Natural killer cell (primary cell): ENCODE data around the gene AMN1. TPM values are rescaled to one million over a fixed set of nuclear protein-coding genes. Genes with fewer than 3 reads are reported as not detected.

Experiments used
- ATAC-seq, 3 donors: fragments of 150-1000 bp in 2 of 3; fragments of 200-7000 bp in 1 of 3; cut with Tn5 transposase; 1 replicate in 1 of 3; 2 replicates in 2 of 3; pipeline ENCODE4 v1.10.0; 2021; ENCODE audit warnings: mild to moderate bottlenecking in 2 of 3, moderate library complexity in 2 of 3
- DNase-seq, 2 donors: peaks; one replicate each; pipeline versions ENCODE4 v3.0.0 to v3.0.0-alpha.2; 2013 to 2021; ENCODE audit warnings: mixed read lengths in 1 of 2
- H3K27ac ChIP-seq: one replicate; pipeline ENCODE4 v1.5.1; 2013; ENCODE audit warnings: mild to moderate bottlenecking, low read length
- H3K27me3 ChIP-seq: one replicate; pipeline ENCODE4 v1.6.1; 2013; ENCODE audit warnings: low read length; ENCODE audit not compliant: control insufficient read depth, insufficient read depth
- H3K36me3 ChIP-seq: one replicate; pipeline ENCODE4 v1.6.1; 2013; ENCODE audit warnings: low read length; ENCODE audit not compliant: control insufficient read depth, insufficient read depth
- H3K4me1 ChIP-seq: one replicate; pipeline ENCODE4 v1.6.1; 2013; ENCODE audit warnings: low read length; ENCODE audit not compliant: control insufficient read depth, insufficient read depth
- H3K4me3 ChIP-seq: one replicate; pipeline ENCODE4 v1.5.1; 2013; ENCODE audit warnings: low read length
- H3K9me3 ChIP-seq: one replicate; pipeline ENCODE4 v1.6.1; 2013; ENCODE audit warnings: low read length; ENCODE audit not compliant: control insufficient read depth, insufficient read depth
- H3K27ac Mint-ChIP-seq, 2 donors: one replicate each; pipeline ENCODE4 v1.8.0; 2022; ENCODE audit warnings: mild to moderate bottlenecking in 2 of 2, mixed read lengths in 2 of 2, moderate library complexity in 1 of 2
- H3K27me3 Mint-ChIP-seq, 2 donors: one replicate each; pipeline ENCODE4 v1.8.0; 2022; ENCODE audit warnings: low read depth in 2 of 2, mixed read lengths in 2 of 2
- H3K36me3 Mint-ChIP-seq: one replicate; pipeline ENCODE4 v1.8.0; 2022; ENCODE audit warnings: mixed read lengths
- H3K4me1 Mint-ChIP-seq, 2 donors: one replicate each; pipeline ENCODE4 v1.8.0; 2022; ENCODE audit warnings: mixed read lengths in 2 of 2
- H3K4me3 Mint-ChIP-seq: one replicate; pipeline ENCODE4 v1.8.0; 2022; ENCODE audit warnings: mild to moderate bottlenecking, moderate library complexity, mixed read lengths
- H3K9me3 Mint-ChIP-seq, 2 donors: one replicate each; pipeline ENCODE4 v1.8.0; 2022; ENCODE audit warnings: mixed read lengths in 2 of 2
- CTCF ChIP-seq: fragments of 200-600 bp; IDR thresholded peaks from one replicate; pipeline ENCODE4 v1.8.0; 2022; ENCODE audit warnings: antibody characterized with exemption
- WGBS: methylation state at CpG from one replicate; pipeline ENCODE4 v1.1.7; 2013; ENCODE audit warnings: missing lambda C conversion rate; ENCODE audit not compliant: insufficient coverage; 5-methylcytosine and 5-hydroxymethylcytosine counted together
- intact Hi-C: fragments of 100-400 bp; cut with micrococcal nuclease; formaldehyde crosslinking; loops from one replicate; pipeline ENCODE4 v1.14.2; 2022
- total RNA-seq, 4 donors: library from RNA; stranded (reverse); fragments of 120-200 nt in 1 of 4; gene quantifications; one replicate each; pipeline versions ENCODE4 v1.2.3 to v1.2.4, GENCODE V29; 2013 to 2022

AMN1 gene
- total RNA-seq, 3 donors from 2014 or later (not counting 1 experiment from before 2014, with no cell fraction given) = 4.6 to 6.9 (median 6.3) TPM

DNA sequence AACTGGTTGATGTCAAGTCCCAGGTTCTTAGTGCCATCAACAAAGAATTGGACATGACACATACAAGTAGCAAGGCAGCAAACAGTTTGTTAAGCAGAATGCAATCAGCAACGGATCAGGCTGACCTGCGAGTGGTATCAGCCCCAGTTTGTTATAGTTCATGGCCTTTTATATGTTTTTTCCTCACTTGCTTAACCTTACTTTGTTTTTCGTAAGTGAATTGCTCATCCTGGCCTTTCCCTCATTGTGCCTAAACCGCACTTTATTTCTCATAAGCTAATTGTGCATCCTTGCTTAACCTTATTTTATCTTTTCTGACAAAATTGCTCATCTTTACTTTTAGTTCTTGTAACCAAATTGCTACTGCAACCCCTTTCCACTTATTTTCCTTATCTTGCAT is 65.2 kb downstream of the AMN1 start:
- ATAC-seq (no peak), DNase-seq (no peak)
- H3K9me3 Mint-ChIP-seq = peaks cover 0 to under 1% of the 10 kb centered on the region in 2 donors
- Histone ChIP-seq H3K4me1 (peaks cover 8% of the 10 kb centered on the region), H3K4me3 (no peak overlapping the region), H3K27ac (no peak overlapping the region), H3K36me3 (no peaks in the 10 kb centered on the region), H3K9me3 (peaks cover 5% of the 10 kb centered on the region), H3K27me3 (no peaks in the 10 kb centered on the region)
- H3K4me1 Mint-ChIP-seq = peaks cover 2 to 3% of the 10 kb centered on the region in 2 donors
- TF ChIP-seq CTCF = no peak
- no peak overlapping the region for H3K4me3 Mint-ChIP-seq
- H3K27ac Mint-ChIP-seq = no peak overlapping the region
- intact Hi-C loops = no loop called here
- 82% methylated on average over 4 of the region's 4 CpGs for WGBS
- H3K36me3 Mint-ChIP-seq = peaks cover 1% of the 10 kb centered on the region
- H3K27me3 Mint-ChIP-seq = no peaks in the 10 kb centered on the region

DNA sequence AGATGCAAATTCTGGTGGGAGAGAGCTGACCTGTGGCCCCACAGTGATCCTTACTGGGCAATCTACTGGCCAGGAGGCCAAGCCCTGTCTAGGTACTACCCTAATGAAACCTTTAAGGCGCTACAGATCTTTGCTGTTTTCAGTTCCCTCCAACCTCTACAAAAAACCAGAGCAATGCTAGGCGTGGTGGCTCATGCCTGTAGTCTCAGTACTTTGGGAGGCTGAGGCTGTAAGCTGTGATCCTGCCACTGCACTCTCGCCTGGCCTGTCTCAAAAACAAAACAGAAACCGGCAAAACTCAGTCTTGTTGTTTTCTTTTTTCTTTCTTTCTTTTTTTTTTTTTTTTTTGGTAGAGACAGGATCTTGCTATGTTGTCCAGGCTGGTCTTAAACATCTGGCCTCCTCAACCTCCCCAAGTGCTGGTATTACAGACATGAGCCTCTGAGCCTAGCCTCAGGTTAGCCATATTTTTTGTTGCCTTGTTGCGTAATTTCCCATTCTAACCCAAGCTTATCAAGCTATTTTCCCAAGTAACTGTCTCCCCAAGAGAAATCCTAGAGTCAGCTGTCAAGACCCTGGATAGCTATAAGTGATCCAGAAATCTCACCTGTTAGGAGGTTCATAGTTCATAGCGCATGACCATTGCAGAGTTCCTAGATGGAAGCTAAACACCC is 66.5 kb downstream of the AMN1 start:
- no peaks in the 10 kb centered on the region for H3K36me3 ChIP-seq
- H3K9me3 ChIP-seq = peaks cover 5% of the 10 kb centered on the region
- Mint-ChIP-seq H3K9me3 (no peaks in the 10 kb centered on the region), H3K4me1 (peaks cover 6 to 12% of the 10 kb centered on the region in 2 donors), H3K36me3 (no peaks in the 10 kb centered on the region), H3K4me3 (peak overlapping the region; percentile 21), H3K27me3 (no peaks in the 10 kb centered on the region), H3K27ac (no peak overlapping the region)
- 90% methylated on average over 5 of the region's 6 CpGs for WGBS
- H3K27me3 ChIP-seq = no peaks in the 10 kb centered on the region
- TF ChIP-seq CTCF = no peak
- H3K4me3 ChIP-seq = no peak overlapping the region
- peaks cover 12% of the 10 kb centered on the region for H3K4me1 ChIP-seq
- peak overlapping the region; percentile 6 for H3K27ac ChIP-seq
- ATAC-seq (no peak), DNase-seq (no peak)
- intact Hi-C loops = no loop called here

DNA sequence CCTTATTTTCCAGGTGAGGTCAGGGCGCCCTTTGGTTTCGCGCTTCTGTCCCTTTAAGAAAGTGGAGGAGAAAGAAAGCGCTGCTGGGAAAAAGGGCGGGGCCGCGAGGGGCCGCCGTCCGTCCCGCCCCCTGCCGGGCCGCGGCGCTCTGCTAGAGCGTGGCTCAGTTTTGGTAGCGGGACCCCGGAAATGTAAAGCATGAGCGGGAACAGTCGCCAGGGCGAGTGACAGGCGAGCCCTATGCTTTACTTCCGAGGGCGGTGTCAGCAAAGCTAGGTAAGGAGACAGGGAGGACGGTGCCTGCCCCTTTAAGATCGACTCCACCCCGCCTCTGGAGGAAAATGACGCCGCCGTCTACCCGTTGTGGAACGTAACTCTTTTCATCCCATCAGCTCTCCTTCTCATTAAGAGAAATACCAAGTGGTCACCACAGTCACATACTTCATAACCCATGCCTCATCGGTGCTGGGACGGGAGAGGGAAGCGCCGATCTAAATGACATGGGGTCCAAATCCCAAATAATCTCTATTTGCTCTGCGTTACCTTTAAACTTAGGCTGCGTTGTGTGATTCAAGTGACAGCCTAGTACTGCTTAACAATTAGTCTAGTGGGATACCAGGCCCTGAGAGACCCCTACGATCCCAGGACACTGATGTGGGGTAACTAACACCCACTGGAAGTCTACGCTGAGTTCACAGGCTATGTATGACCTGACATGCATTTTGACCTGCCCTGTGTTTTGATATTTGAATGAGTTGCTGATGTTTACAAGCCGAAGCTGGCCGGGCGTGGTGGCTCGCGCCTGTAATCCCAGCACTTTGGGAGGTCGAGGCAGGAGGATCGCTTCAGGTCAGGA is 69.5 kb downstream of the AMN1 start, which contains the start of gene ETFBKMT:
ETFBKMT (plus strand) TSS at position 602 of the 856 bp plus-strand sequence. CDS start 2,266 bp downstream, outside the sequence.
- H3K36me3 ChIP-seq = no peaks in the 10 kb centered on the region
- DNase-seq (peak; percentile 80 to 96), ATAC-seq (peak; percentile 91 to 96 (median 94))
- WGBS = 6% methylated on average over 47 of the region's 47 CpGs
- no peaks in the 10 kb centered on the region for H3K9me3 Mint-ChIP-seq
- H3K4me3 Mint-ChIP-seq = peak within 1 kb of the TSS; percentile 93
- no peaks in the 10 kb centered on the region for H3K36me3 Mint-ChIP-seq
- peaks cover 12% of the 10 kb centered on the region for H3K4me1 ChIP-seq
- no peaks in the 10 kb centered on the region for H3K9me3 ChIP-seq
- peak; percentile 19 for TF ChIP-seq CTCF
- intact Hi-C loops = loop anchor here (2.0 to 5.0 kb wide), 3 partner anchors 69 to 403 kb away; partner anchors contain the start of gene AMN1
- no peaks in the 10 kb centered on the region for H3K27me3 Mint-ChIP-seq
- peak within 1 kb of the TSS; percentile 91 to 93 for H3K27ac Mint-ChIP-seq
- peak within 1 kb of the TSS; percentile 48 for H3K4me3 ChIP-seq
- no peaks in the 10 kb centered on the region for H3K27me3 ChIP-seq
- peaks cover 6 to 12% of the 10 kb centered on the region in 2 donors for H3K4me1 Mint-ChIP-seq
- H3K27ac ChIP-seq = peak within 1 kb of the TSS; percentile 84
